HG02970 (cell line): ENCODE measurements around the gene KLHDC3.
A peak's percentile ranks its signal among the peaks of the same experiment; 100 is the strongest.

Experiments used
- ATAC-seq: cut with Tn5 transposase; IDR thresholded peaks from one replicate; pipeline ENCODE4 v1.9.1; 2021; ENCODE audit warnings: mild to moderate bottlenecking, moderate library complexity, moderate number of reproducible peaks; ENCODE audit not compliant: unreplicated experiment, low FRiP score

Gene KLHDC3, protein sequence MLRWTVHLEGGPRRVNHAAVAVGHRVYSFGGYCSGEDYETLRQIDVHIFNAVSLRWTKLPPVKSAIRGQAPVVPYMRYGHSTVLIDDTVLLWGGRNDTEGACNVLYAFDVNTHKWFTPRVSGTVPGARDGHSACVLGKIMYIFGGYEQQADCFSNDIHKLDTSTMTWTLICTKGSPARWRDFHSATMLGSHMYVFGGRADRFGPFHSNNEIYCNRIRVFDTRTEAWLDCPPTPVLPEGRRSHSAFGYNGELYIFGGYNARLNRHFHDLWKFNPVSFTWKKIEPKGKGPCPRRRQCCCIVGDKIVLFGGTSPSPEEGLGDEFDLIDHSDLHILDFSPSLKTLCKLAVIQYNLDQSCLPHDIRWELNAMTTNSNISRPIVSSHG

DNA sequence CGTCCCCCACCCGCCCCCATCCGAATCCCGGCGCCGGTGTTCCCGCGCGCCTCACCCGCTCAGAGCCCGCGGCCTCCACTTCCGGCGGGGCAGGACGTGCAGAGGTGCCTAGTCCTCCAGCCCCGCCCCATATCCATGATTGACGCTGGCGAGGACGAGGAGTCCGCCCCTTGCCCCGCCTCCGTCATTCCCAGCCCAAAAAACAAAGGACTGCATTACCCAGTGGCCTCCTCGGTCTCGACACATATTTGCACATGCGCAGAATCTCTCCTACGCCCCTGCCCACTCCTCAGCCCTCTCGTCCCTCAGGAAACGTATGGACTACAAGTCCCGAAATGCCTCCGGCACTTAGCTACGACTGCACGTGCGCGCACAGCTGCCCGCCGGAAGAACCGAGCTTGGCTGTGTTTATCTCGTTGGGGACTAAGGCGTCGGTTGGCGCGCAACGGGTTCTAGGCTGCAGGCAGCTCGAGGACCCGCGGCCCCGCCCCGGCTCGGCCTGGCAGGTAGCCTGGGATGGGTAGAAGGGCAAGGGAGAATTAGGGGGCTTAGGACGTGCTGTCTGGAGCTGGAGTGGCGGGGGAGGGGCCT is at the start of gene KLHDC3, which contains the start of gene MEA1:
Gene KLHDC3 (plus strand): TSS at position 407 of the 591 bp plus-strand sequence. CDS start 2,944 bp downstream, outside the sequence.
Gene MEA1 (minus strand): TSS at position 104 of the 591 bp plus-strand sequence. CDS start 133 bp downstream, outside the sequence.
- ATAC-seq, result peak; percentile 96

DNA sequence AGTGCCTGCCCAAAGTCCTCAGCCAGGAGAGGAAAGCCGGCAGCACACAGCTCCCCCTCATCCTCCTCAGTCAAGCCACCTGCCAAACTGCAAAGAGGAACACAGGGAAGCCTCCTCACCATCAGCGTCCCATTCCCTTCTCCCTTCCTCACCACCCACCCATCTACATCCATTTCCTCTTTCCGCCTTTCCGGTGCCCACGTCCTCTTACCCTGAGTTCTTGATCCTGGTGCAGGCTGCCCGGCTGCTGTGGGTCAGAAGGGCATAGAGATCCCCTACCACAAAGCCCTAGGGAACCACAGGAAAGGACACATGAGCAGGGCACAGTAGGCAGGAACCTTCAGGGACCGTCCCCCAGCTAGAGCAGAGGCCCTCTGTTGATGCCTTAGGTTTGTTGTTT is 47.5 kb upstream of the KLHDC3 start:
- no peak for ATAC-seq

DNA sequence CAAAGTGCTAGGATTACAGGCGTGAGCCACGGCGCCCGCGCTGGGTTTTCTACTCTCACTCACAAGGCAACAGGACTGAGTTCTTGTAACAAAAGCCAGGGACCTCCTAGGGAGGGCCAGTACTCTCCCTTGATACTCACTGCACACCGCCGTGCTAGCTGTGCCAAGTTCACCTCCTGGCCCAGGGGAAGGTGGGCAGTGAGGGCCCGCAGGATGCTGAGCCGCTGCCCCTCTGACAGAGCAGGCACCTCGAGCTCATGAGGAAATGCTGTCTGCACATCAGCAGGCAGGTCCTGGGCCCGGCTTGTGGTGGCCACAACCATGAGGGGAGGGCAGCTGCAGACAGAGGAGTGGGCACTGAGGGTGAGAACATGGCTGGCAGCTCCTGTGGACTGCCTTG is 46.8 kb upstream of the KLHDC3 start:
- ATAC-seq, result no peak

DNA sequence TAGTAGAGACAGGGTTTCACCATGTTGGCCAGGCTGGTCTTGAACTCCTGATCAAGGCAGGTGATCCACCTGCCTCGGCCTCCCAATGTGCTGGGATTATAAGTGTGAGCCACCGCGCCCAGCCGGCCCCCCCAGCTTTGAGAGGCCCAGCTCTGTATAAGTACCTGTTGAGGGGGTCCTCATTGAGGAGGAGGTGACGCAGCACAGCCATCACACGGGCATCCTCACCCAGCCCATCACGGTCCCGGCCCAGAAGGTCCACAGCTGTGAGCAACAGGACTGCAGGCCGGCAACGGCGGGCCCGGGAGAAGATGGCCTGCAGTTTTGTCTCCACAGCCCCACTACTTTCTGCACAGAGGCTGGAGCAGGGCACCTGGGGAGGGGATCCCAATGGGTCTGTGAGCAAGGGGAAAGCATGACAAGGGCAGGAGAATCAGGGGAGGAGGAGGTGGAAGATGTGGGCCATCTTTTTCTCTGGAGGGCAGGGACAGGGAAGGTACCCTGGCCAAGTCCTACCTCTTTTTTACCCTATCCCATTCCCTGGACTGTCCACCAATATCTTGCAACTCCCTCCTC is 45.8 kb upstream of the KLHDC3 start:
- no peak for ATAC-seq

DNA sequence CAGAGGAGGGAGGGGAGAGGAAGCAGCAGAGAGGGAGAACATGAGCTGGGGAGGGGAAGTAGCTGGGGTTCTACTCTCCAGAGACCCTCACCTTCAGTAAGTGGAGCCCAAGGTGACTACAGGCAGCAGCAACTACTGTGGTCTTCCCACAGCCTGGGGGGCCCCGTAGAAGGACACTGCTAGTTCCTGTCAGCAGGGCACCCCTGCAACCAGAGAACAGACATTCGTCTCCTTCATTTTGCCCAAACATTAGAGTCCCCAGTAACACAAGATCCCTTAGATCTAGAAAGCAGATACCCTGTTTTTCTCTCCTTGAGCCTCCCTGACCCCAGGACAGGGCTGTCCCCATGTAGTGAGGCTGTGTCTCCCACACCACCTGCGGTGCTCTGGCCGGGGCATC is 45.3 kb upstream of the KLHDC3 start:
- no peak for ATAC-seq

DNA sequence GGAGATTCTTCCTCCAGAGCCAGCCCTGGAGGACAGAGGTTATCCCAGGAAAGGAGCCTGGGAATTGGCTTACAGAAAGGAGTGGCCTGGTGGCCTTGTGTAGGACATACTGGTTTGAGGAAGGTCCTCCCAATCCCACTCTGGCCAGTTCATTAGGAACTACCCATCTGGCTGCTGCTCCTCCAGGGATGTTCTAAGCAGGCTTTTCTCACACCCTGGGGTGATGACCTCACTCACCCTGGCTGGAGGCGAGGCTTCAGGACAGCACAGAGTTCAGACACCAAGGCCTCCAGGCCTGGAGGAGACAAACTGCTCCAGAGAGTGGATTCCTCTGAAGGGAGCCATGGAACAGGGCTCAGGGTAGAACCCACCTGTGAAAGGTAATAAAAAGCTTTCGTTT is 44.6 kb upstream of the KLHDC3 start:
- no peak for ATAC-seq

DNA sequence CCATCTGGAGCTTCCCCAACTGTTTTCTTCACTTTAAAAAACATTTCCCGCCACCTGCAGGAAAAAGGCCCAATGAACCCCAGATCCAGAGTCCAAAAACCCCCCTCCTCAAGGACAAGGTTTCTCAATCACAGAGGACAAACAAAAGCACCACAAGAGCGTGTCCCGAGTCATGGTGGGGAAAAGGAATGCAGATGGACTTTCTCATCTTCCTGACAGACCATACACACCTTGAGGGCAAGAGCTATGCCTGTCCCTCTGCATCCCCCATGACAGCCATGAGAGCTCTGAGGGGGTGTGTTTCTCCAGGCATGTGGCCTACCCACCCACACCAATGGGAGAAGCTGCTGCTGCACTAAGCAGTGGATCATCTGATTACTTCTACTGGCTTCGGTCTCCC is 44.1 kb upstream of the KLHDC3 start:
- ATAC-seq, result no peak

DNA sequence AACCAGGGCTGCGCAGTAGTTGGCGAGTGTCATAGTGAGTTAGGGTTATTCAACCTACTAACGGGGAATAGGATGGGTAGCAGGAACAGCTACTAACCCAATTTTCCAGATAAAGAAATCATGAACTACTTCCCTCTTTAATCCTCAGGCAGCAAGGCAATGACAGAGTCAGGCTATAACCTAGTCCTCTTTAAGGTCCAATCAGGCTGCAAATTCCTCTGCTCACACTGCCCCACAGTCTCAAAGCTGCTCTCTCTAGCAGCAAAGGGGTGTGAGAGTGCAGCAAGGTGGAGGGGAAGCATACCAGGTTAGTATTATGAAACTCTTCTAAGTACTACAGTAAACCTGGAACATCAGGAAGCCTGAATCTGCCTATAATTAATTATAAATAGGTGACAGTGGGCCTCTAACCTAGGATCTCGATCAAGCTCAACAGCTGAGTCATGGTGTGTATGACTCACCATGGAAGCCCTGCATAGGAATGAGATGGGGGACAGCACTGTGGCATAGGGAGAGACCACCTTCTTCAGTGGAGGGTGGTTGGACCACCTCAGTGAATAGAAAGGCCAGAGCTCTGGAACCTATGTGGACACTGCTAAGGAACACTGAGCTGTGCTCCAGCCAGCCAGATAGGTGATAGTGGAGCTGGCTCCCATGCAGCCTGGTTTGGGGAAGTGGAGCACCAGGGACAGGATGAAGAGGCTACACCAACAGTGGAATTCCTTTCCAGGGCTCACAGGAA is 43.0 kb upstream of the KLHDC3 start:
- ATAC-seq, result no peak

DNA sequence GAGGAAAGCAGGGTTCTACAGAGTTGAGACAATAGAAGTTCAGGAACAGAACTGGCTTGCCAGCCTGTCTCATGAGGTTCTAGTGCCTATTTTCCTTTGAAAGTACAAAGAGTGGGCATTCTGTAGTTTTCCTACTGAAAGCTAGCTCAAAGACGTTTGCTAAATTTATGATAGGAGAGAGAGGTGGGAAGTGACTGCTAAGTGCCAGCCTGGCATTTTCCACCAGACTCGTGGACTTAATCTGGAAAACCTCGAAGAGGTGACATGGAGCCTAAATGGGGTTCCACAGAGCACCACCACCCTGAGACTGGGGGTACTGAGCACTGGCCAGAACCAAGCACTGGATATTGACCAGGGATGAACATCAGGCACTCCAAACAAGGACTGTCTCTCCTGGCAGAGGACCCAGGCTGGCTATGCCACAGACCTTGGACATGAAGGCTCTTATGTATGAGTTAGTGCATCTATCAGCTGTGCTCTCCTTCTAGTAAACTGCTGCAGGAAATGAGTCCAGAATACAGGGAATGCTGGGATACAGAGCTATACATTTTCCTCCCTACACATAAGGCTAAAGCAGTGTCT is 42.2 kb upstream of the KLHDC3 start:
- ATAC-seq, result no peak

DNA sequence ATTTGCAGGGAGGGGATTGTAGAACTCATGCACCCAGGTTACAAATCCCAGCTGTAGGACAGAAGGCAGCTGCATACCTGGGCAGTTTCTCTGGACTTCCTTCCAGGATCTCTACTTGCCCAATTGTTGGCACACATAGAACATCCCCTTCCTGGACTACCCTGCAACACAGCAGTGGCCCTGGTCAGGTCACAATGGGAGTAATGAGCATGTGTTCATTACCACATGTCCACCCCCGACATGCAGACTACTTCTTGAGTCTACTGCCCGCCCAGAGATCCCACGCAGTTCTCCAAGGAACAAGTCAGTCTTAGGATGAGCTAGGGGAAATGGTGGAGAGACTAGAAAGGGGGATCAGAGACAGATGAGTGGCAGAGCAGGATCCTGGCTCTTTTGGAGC is 40.1 kb upstream of the KLHDC3 start:
- no peak for ATAC-seq

DNA sequence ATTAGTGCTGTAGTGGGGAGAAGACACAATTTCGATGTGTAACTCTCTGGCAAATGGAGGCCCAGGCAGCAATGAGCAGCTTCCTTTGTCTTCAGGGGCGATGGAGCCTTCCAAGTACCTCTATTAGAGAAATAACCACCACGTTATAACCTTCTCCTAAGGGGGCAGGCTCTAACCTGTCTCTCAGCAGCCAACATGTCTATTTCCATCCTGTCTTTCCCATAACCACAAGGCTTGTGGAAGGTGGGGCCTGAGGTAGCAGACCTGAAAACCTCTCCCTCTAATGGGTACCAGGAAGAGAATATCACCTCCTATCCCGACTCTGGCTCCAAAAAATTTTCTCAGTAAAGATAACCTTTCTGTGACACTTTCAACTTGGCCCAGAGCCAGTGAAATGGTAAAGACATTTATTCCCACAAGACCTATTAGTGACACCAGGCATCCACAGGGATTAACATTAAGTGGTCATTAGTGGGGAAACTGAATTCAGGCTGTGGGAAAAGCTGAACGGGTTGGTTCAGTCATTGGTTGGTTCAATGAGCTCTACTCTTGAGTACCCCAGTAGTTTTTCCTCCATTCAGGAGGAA is 39.0 kb upstream of the KLHDC3 start:
- no peak for ATAC-seq

DNA sequence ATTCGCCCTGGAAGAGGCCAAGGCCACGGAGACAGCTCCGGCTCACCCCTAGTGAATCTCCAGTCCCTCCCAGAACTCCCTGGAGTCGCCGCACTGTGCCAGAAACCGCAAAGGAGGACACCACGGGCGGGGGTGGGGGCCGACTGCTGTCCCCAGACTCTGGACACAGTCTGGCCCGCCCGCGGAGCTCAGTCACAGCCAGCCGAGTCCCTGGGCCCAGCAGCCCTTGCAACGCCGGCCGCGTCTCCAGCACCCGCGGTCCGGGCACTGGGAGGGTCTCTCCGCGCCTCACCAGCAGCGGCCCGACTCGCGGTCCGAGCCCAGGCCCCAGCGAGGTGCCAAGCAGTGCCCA is 35.6 kb upstream of the KLHDC3 start:
- no peak for ATAC-seq

DNA sequence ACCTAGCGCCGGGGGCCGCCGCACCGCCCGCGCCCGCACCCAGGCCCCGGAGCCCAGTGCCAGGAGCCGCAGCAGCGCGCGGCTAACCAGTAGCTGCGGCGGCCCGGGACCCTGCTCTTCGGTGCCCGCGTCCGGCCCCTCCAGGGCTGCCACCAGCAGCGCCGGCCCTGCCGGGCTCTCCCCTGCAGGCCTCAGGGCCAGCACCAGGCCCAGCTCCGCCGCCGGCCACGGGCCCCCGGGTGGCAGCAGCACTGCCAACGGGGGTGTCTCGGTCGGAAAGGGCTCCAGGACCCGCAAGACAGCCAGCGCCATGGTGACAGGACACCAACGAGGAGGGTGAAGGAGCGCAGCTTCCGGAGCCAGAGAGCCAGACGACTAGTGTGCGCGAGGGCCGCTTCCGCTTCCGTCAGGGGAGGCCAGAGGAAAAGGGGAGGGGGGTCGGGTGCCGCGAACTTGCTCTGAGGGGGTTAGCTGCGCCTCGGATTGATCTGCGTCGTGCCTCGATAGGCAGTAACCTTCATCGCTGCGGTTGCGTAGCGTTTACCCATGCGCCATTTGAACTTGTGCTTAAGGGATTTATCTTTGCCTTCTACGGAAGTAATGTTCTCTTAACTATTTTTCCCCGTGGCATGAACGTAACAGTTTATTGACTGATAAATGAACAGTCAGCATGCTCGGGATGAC is 35.1 kb upstream of the KLHDC3 start, which contains the start of gene PEX6:
Gene PEX6 (minus strand): TSS at position 343 of the 684 bp plus-strand sequence. CDS start 31 bp downstream, at position 312.
- peak; percentile 87 for ATAC-seq

DNA sequence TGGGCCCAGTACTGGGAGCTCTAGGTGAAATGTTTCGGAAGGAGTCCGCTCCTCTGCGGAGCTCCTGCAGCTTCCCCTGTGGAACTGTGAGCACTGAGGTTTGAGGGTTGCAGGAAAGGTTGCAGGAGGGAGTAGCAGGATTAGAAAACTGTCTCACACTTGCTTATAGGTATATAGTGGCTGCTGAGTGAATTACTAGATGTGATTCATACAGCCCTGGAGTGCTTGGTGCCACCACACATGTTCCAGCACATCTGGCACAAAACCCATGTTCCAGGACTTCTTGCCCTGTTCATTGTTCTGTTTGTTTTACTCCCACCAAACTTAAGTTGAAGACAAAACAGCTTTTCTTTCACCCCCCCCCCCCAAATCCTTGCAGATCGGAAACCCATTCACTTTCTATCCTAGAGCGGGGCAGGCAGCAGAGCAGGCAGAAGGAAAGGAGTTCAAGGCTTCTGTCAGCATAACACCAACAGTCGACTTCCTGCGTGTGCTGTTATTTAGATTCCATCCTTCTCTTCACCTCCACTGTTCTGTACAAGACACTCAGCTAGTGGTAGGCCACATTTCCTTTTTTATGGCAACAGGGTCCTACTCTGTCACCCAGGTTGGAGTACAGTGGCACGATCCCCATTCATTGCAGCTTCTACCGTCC is 34.4 kb upstream of the KLHDC3 start:
- no peak for ATAC-seq

DNA sequence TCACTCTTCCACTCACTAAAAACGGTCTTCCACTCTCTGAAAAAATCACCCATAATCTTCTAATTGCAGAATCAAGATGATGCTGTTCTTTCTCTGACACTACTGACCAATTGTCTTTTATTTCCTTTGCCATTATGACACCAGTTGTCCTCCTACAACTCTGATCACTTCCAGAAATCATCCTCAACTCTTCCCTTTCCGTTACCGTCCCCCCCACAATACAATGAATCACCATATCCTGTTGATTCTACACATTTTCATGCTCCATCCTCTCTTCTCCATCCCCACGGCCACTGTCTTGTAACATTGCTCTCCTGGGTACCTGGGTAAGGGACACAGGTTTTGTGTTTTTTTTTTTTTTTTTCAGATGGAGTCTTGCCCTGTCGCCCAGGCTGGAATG is 32.2 kb upstream of the KLHDC3 start:
- ATAC-seq, result no peak

DNA sequence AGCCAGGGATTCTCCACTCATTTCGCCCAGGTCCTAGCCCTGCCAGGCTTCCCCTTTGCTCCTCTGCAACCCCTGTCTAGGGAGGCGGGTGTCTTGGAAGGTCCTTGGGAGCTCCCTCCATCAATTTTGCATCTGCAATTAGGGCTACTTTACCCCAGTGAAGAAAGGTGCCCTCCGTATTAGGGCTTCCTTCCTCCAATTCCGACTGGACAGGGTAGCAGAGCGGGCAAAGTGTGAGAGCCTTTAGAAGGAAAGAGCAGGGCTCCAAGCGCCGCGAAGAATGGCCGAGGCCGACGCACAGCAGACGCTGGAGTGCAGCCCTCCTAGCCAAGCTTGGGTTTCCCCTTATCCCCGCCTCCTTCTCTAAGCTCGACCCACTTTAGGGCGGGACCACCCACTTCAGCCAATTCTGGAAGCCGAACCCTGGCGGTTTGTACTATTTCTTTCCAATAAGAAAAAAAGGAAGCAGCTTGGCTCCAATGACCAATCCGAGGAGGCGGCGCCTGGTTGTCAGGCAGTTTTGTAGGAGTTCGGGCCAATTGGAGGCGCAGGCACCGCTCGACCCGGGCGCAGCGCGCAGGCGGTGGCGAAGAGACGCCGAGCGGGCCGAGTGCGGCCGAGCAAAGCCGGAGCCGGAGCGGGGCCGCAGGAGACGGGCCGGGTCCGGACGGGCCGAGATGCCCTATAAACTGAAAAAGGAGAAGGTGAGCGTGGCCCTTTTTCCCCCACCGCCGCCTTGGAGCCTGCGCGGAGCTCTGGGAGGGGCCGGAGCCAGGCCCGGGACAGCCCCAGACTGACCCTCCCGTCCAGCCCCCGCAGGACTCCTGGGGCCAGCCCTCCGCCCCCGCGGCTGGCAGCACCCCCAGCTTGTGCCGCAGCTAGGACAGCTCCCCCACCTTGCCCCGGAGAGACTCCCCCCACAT is 29.8 kb upstream of the KLHDC3 start, which contains the start of gene PPP2R5D:
Gene PPP2R5D (plus strand): TSS at position 570 of the 923 bp plus-strand sequence. CDS start 108 bp downstream, at position 678.
- ATAC-seq, result peak; percentile 94

DNA sequence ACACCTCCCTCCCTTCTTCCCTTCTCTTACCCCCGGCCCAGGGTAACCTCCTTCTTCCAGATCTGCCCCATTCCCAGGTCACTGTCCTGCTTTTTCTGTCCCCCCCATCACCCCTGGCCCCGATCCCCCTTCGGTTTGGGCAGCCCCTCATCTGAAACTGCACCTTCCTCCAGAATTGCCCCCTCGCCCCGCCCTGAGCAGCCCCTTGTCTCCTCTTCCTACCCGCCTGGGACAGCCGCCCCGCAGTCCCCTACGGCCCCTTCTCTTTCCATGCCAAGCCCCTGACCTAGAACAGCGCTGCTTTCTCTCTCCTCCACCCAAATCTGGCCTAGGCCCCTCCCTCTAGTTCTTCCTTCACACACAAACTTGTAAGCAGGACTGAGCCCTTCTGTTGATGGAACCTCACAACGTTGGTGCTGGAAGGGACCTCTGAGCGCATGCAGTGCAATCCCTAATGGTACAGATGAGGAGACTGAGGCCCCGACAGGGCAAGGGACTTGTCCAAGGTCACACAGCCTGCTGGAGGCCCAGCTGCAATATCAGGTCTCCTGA is 29.0 kb upstream of the KLHDC3 start:
- no peak for ATAC-seq
